C4-2B (cell line): ENCODE measurements around the gene SND1.

Source experiments
- H3K27ac ChIP-seq: fragments of 450-650 bp; 2 replicates; pipeline ENCODE4 v1.5.1; 2017
- CTCF ChIP-seq: fragments of 450-650 bp; conservative IDR thresholded peaks from 2 replicates; pipeline ENCODE4 v1.5.1; 2017; ENCODE audit warnings: mild to moderate bottlenecking
- ZFX ChIP-seq: fragments of 450-650 bp; IDR thresholded peaks from 2 replicates; pipeline ENCODE4 v1.6.1; 2017

SND1 gene

GRCh38 chr7:128120116-128120515, 468.1 kb downstream of the SND1 start:
- no peak for TF ChIP-seq ZFX
- TF ChIP-seq CTCF, result no peak
- H3K27ac ChIP-seq, result no peak overlapping the region

GRCh38 chr7:128120976-128121490, 469.0 kb downstream of the SND1 start:
- H3K27ac ChIP-seq, result no peak overlapping the region
- TF ChIP-seq CTCF (no peak), ZFX (no peak)

GRCh38 chr7:128121711-128122530, 469.9 kb downstream of the SND1 start:
- H3K27ac ChIP-seq, result no peak overlapping the region

GRCh38 chr7:128122576-128123290, 470.7 kb downstream of the SND1 start:
- no peak overlapping the region for H3K27ac ChIP-seq
- TF ChIP-seq CTCF (no peak), ZFX (no peak)

More at GRCh38 chr7:128121711-128122530, 469.9 kb downstream of the SND1 start:
- TF ChIP-seq ZFX (no peak), CTCF (no peak)

GRCh38 chr7:128123291-128124037, 471.5 kb downstream of the SND1 start:
- H3K27ac ChIP-seq, result no peak overlapping the region
- TF ChIP-seq CTCF (no peak), ZFX (no peak)

GRCh38 chr7:128124786-128125185, 472.8 kb downstream of the SND1 start:
- TF ChIP-seq ZFX (no peak), CTCF (no peak)

More at GRCh38 chr7:128124786-128125185, 472.8 kb downstream of the SND1 start:
- no peak overlapping the region for H3K27ac ChIP-seq
